SU-DHL-6 (cell line): Measurements from ENCODE around the gene ZC2HC1B.

Source experiments
- CTCF ChIP-seq: fragments of 200-600 bp; sonication (generic); IDR thresholded peaks from one replicate; pipeline ENCODE4 v1.5.1; 2017; ENCODE audit warnings: antibody characterized with exemption, mild to moderate bottlenecking, low read length, moderate library complexity; ENCODE audit not compliant: insufficient read depth, poor library complexity, severe bottlenecking
- EZH2phosphoT487 ChIP-seq: fragments of 200-600 bp; sonication (generic), shearing (Covaris generic); conservative IDR thresholded peaks from 2 replicates; pipeline ENCODE4 v1.6.1; 2018; ENCODE audit warnings: mild to moderate bottlenecking, antibody characterized with exemption, low read length, moderate library complexity, mixed read lengths

DNA sequence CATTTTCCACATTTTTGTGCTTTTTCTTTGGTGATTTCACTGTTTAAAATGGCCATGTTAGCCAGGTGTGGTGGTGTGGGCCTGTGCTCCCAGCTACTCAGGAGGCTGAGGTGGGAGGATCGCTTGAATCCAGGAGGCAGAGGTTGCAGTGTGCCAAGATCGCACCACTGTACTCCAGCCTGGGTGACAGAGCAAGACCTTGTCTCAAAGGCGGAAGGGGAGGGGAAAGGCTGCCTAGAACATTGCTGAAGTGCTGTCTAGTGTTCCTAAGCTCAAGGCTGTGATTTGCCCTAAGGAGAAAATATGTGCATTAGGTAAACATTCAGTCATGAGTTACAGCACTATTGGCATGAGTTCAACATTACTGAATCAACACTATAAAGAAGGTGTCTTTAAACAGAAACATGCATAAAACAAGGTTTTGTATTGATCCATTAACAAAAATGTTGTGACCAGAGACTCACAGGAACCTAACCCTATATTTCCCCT is 14.0 kb downstream of the ZC2HC1B start:
- TF ChIP-seq CTCF (no peak), EZH2phosphoT487 (no peak)
